GM12874 (cell line): Measurements from ENCODE around the gene TBCE.

Source experiments
- CTCF ChIP-seq: IDR thresholded peaks from 2 replicates; pipeline ENCODE4 v1.5.1; 2011; ENCODE audit warnings: low read depth, mild to moderate bottlenecking, control low read depth, low read length, moderate library complexity; ENCODE audit not compliant: insufficient read depth

TBCE gene

GRCh38 chr1:235500971-235501540 is 133.8 kb downstream of the TBCE start:
- TF ChIP-seq CTCF, result no peak
